NCI-H2196 treated with DMSO at 0.1 percent for 48 hours (cell line): ENCODE data around the gene TMEM176B.
"Not testable (repeated sequence)": the region's sequence is repeated elsewhere in the genome, so short reads cannot be mapped to it uniquely, and the experiment has no call there.

Experiments used
- DNase-seq: peaks from one replicate; lab custom pipeline; 2025; ENCODE audit not compliant: unreplicated experiment; lab: John Stamatoyannopoulos, UW

TMEM176B gene

GRCh38 chr7:150823484-150824126 lies 23.4 kb upstream of the TMEM176B start:
- no peak for DNase-seq

- no peak for DNase-seq
Observed at GRCh38 chr7:150823043-150823442, 22.9 kb upstream of the TMEM176B start.

- no peak for DNase-seq
Observed at GRCh38 chr7:150820578-150821198, 20.5 kb upstream of the TMEM176B start.

GRCh38 chr7:150820148-150820547 lies 20.0 kb upstream of the TMEM176B start:
- no peak for DNase-seq

GRCh38 chr7:150818971-150819370 lies 18.8 kb upstream of the TMEM176B start:
- no peak for DNase-seq

- no peak for DNase-seq
Observed at GRCh38 chr7:150814328-150815001, 14.3 kb upstream of the TMEM176B start.

- not testable (repeated sequence) for DNase-seq
Observed at GRCh38 chr7:150807616-150808438, 7.7 kb upstream of the TMEM176B start.

- DNase-seq, result no peak
Observed at GRCh38 chr7:150806863-150807262, 6.7 kb upstream of the TMEM176B start.

- DNase-seq, result no peak
Observed at GRCh38 chr7:150806454-150806853, 6.3 kb upstream of the TMEM176B start.

GRCh38 chr7:150805864-150806263 lies 5.7 kb upstream of the TMEM176B start:
- no peak for DNase-seq

- no peak for DNase-seq
Observed at GRCh38 chr7:150804802-150805201, 4.6 kb upstream of the TMEM176B start.

- DNase-seq, result no peak
Observed at GRCh38 chr7:150803161-150803860, 3.1 kb upstream of the TMEM176B start.

- no peak for DNase-seq
Observed at GRCh38 chr7:150801946-150802771, 2.0 kb upstream of the TMEM176B start.

GRCh38 chr7:150801242-150801945 lies 1.2 kb upstream of the TMEM176B start:
- no peak for DNase-seq

GRCh38 chr7:150800581-150801241 lies 547 bp upstream of the TMEM176B start, which contains the start of gene TMEM176A:
TMEM176A (plus strand) TSS chr7:150800769; CDS start chr7:150801551, 782 bp downstream.
- DNase-seq, result no peak

- DNase-seq, result no peak
Observed at GRCh38 chr7:150799156-150799555, 1.0 kb downstream of the TMEM176B start.

GRCh38 chr7:150797661-150798060 lies 2.5 kb downstream of the TMEM176B start:
- no peak for DNase-seq

GRCh38 chr7:150793569-150794238 lies 6.5 kb downstream of the TMEM176B start:
- no peak for DNase-seq
